SJSA1 (cell line): ENCODE measurements around the gene CEP135. TPM values are rescaled to one million over a fixed set of nuclear protein-coding genes. Genes with fewer than 3 reads are reported as not detected.

ENCODE experiments used
- DNase-seq, 2 experiments: peaks; one replicate each; pipeline ENCODE4 v3.0.0-alpha.2; 2015 to 2020; ENCODE audit warnings: low spot score in 2 of 2, low read depth in 1 of 2
- H3K27ac ChIP-seq: fragments of 250-450 bp; sonication (Bioruptor Pico); 2 replicates; pipeline ENCODE4 v1.5.1; 2020; ENCODE audit warnings: mild to moderate bottlenecking, moderate library complexity
- H3K27me3 ChIP-seq: fragments of 250-450 bp; sonication (Bioruptor Pico); replicated peaks from 2 replicates; pipeline ENCODE4 v1.5.1; 2020; ENCODE audit warnings: mild to moderate bottlenecking, moderate library complexity
- H3K36me3 ChIP-seq: fragments of 250-450 bp; sonication (Bioruptor Pico); 2 replicates; pipeline ENCODE4 v1.5.1; 2020; ENCODE audit warnings: mild to moderate bottlenecking
- H3K4me1 ChIP-seq: fragments of 250-450 bp; sonication (Bioruptor Pico); replicated peaks from 2 replicates; pipeline ENCODE4 v1.6.1; 2021; ENCODE audit warnings: mild to moderate bottlenecking
- H3K4me3 ChIP-seq: fragments of 250-450 bp; sonication (Bioruptor Pico); 2 replicates; pipeline ENCODE4 v1.5.1; 2020; ENCODE audit warnings: mild to moderate bottlenecking
- H3K9me3 ChIP-seq: fragments of 250-450 bp; sonication (Bioruptor Pico); replicated peaks from 2 replicates; pipeline ENCODE4 v1.5.1; 2020; ENCODE audit warnings: mild to moderate bottlenecking
- total RNA-seq: library from RNA; depleted of rRNA; stranded (reverse); fragments of >200 nt; shearing (Covaris generic); gene quantifications from 2 replicates; pipeline ENCODE4 v1.2.3, GENCODE V29; 2014; rRNA removed

The CEP135 gene
- total RNA-seq, 1 experiment from 2014 or later: 14.0 TPM

DNA sequence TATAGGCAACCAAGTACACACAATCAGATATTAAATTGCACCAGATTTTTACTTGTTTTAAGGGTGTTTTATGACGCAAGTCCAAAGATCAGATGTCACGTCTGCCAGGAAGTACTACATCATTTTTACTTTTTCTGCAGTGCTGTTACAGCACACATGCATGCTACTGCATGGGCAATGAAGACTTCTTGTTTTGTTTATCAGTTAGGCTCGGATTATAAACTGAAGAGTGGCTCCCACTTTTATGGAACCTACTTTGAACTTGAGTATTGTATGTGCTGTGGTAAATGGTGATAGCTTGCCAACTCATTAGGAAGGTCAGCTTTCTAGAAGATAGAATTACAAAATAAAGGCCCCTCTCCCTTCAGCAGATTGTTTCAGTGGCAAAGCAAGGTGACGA is 131.6 kb downstream of the CEP135 start:
- no peak for DNase-seq
- no peaks in the 10 kb centered on the region for H3K4me1 ChIP-seq
- 0 out of 2 replicates have a peak, but pooled peaks cover 2% of the 10 kb centered on the region for H3K27me3 ChIP-seq
- no peaks in the 10 kb centered on the region for H3K9me3 ChIP-seq
- no peak overlapping the region for H3K4me3 ChIP-seq
- H3K27ac ChIP-seq: no peak overlapping the region
- H3K36me3 ChIP-seq: no peaks in the 10 kb centered on the region

DNA sequence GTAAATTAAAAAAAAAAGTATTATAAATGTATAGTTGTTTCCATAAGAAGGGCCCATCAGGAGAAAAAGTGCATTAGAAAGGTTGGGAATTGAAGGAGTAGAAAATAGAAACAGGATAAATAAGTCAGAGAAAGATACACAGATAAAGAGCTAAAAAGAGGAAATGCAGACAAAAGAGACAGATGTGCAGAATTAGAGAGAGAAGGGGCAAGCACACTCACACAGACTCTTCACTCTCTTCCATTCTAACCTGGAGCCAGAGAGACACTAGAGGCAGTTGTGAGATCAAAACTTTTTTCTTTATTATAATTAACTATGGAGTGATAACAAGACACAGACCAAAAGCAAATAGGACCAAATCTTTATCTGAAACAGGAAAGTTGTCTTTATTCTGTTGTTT is 134.1 kb downstream of the CEP135 start:
- DNase-seq: no peak
- no peak overlapping the region for H3K4me3 ChIP-seq

More for the DNA sequence above, 134.1 kb downstream of the CEP135 start:
- Histone ChIP-seq H3K27me3 (0 out of 2 replicates have a peak, but pooled peaks cover 2% of the 10 kb centered on the region), H3K9me3 (no peaks in the 10 kb centered on the region), H3K27ac (no peak overlapping the region), H3K4me1 (no peaks in the 10 kb centered on the region), H3K36me3 (no peaks in the 10 kb centered on the region)

Other genes starting within 250 kb of the CEP135 start
- gene EXOC1L, start 129.2 kb upstream of the CEP135 start, total RNA-seq: not detected in 2 replicates
- 23.8 and 41.7 TPM in 2 replicates for gene EXOC1, start 95.3 kb upstream of the CEP135 start, total RNA-seq